ENCODE data around the gene ZNF805.

Gene ZNF805

DNA sequence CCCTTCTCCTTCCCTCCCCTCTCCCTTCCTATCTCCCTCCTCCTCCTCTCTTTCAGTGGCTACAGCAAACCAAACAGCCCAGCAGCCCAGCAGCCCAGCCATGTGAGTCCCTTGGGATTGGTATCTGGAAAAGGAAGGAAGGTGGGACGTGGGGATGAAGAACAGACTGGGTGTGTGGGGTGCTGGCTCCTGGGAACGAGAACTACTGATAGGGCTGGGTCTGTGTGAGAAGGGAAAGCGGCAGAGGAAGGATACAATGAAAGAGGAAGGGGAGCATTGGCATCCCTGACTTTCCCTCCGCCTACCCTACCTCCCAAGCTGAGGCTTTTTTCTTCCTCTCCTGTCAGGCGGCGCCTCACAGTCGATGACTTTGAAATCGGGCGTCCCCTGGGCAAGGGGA is 8.7 kb upstream of the ZNF805 start (continued):
- TF ChIP-seq ZNF514 (tag by site-specific recombination; IDR thresholded peaks at IDR 0.05) (no peak), ZNF169 (tag by site-specific recombination; IDR thresholded peaks at IDR 0.05) (no peak), ZNF341 (tag by site-specific recombination; IDR thresholded peaks at IDR 0.05; ENCODE audit: low read depth) (no peak), ZNF621 (tag by site-specific recombination; IDR thresholded peaks at IDR 0.05) (no peak), ZNF610 (tag by site-specific recombination; IDR thresholded peaks at IDR 0.05; ENCODE audit: borderline replicate concordance) (no peak), KLF7 (tag by site-specific recombination; IDR thresholded peaks at IDR 0.05; ENCODE audit: borderline replicate concordance) (no peak), ZNF544 (tag by site-specific recombination; IDR thresholded peaks at IDR 0.05) (no peak), ATF2 (tag by site-specific recombination; IDR thresholded peaks at IDR 0.05; ENCODE audit: low read depth) (no peak), ZBTB11 (tag by site-specific recombination; conservative IDR thresholded peaks at IDR 0.05; ENCODE audit: low read depth) (no peak), ZNF202 (tag by site-specific recombination; IDR thresholded peaks at IDR 0.05; ENCODE audit: borderline replicate concordance) (no peak)
- TF ChIP-seq, protein P1, sequence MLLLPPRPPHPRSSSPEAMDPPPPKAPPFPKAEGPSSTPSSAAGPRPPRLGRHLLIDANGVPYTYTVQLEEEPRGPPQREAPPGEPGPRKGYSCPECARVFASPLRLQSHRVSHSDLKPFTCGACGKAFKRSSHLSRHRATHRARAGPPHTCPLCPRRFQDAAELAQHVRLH (tag by site-specific recombination; IDR thresholded peaks at IDR 0.05) = no peak

GRCh38 chr19:57233207-57233606 is 7.2 kb upstream of the ZNF805 start:
- Histone ChIP-seq H3K4me1 (ENCODE audit: control insufficient read depth, insufficient read depth, low read length) (no peaks in the 10 kb centered on the region), H3K9me3 (ENCODE audit: control insufficient read depth, insufficient read depth, low read depth, low read length) (no peaks in the 10 kb centered on the region), H3K27ac (ENCODE audit: extremely low read depth, low read depth, low read length) (no peak overlapping the region), H3K36me3 (ENCODE audit: control insufficient read depth in 2 of 2, insufficient read depth in 1 of 2, low read length in 2 of 2) (no peaks in the 10 kb centered on the region), H3K4me3 (ENCODE audit: low read depth, low read length) (no peak overlapping the region)
- ChIA-PET POLR2A (no interaction called here), CTCF (no interaction called here)
- TF ChIP-seq ZNF544 (tag by site-specific recombination; IDR thresholded peaks at IDR 0.05) (no peak), SCRT2 (tag by site-specific recombination; IDR thresholded peaks at IDR 0.05) (no peak), ZSCAN30 (tag by site-specific recombination; IDR thresholded peaks at IDR 0.05) (no peak), PRDM10 (tag by site-specific recombination; IDR thresholded peaks at IDR 0.05) (no peak), ZNF148 (tag by site-specific recombination; IDR thresholded peaks at IDR 0.05; ENCODE audit: borderline replicate concordance) (no peak), HOXC10 (CRISPR knock-in tag; IDR thresholded peaks at IDR 0.05) (no peak)
- TF ChIP-seq, protein P2, sequence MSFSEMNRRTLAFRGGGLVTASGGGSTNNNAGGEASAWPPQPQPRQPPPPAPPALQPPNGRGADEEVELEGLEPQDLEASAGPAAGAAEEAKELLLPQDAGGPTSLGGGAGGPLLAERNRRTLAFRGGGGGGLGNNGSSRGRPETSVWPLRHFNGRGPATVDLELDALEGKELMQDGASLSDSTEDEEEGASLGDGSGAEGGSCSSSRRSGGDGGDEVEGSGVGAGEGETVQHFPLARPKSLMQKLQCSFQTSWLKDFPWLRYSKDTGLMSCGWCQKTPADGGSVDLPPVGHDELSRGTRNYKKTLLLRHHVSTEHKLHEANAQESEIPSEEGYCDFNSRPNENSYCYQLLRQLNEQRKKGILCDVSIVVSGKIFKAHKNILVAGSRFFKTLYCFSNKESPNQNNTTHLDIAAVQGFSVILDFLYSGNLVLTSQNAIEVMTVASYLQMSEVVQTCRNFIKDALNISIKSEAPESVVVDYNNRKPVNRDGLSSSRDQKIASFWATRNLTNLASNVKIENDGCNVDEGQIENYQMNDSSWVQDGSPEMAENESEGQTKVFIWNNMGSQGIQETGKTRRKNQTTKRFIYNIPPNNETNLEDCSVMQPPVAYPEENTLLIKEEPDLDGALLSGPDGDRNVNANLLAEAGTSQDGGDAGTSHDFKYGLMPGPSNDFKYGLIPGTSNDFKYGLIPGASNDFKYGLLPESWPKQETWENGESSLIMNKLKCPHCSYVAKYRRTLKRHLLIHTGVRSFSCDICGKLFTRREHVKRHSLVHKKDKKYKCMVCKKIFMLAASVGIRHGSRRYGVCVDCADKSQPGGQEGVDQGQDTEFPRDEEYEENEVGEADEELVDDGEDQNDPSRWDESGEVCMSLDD (tag by site-specific recombination; IDR thresholded peaks at IDR 0.05) = no peak
- TF ChIP-seq, protein P3, sequence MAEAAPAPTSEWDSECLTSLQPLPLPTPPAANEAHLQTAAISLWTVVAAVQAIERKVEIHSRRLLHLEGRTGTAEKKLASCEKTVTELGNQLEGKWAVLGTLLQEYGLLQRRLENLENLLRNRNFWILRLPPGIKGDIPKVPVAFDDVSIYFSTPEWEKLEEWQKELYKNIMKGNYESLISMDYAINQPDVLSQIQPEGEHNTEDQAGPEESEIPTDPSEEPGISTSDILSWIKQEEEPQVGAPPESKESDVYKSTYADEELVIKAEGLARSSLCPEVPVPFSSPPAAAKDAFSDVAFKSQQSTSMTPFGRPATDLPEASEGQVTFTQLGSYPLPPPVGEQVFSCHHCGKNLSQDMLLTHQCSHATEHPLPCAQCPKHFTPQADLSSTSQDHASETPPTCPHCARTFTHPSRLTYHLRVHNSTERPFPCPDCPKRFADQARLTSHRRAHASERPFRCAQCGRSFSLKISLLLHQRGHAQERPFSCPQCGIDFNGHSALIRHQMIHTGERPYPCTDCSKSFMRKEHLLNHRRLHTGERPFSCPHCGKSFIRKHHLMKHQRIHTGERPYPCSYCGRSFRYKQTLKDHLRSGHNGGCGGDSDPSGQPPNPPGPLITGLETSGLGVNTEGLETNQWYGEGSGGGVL (tag by site-specific recombination; IDR thresholded peaks at IDR 0.05) = no peak
